Left ventricle myocardium inferior (tissue), 1 donor: ENCODE measurements around the gene HILPDA. TPM values are rescaled to one million over a fixed set of nuclear protein-coding genes. Genes with fewer than 3 reads are reported as not detected.
A peak's percentile ranks its signal among the peaks of the same experiment; 100 is the strongest.
"Not testable (repeated sequence)": the region's sequence is repeated elsewhere in the genome, so short reads cannot be mapped to it uniquely, and the experiment has no call there.

ENCODE experiments used
- DNase-seq: peaks from one replicate; pipeline ENCODE4 v3.0.0-alpha.2; 2020
- H3K27ac ChIP-seq: fragments of 200-600 bp; replicated peaks from 2 replicates; pipeline ENCODE4 v1.8.0; 2021
- H3K27me3 ChIP-seq: fragments of 200-600 bp; 2 replicates; pipeline ENCODE4 v1.8.0; 2021; ENCODE audit warnings: low read depth
- H3K36me3 ChIP-seq: fragments of 200-600 bp; 2 replicates; pipeline ENCODE4 v1.8.0; 2021
- H3K4me1 ChIP-seq: fragments of 200-600 bp; 2 replicates; pipeline ENCODE4 v1.8.0; 2021
- H3K4me3 ChIP-seq: fragments of 200-600 bp; 2 replicates; pipeline ENCODE4 v1.8.0; 2021; ENCODE audit warnings: mild to moderate bottlenecking, moderate library complexity
- H3K9me3 ChIP-seq: fragments of 200-600 bp; replicated peaks from 2 replicates; pipeline ENCODE4 v1.8.0; 2021
- intact Hi-C: fragments of 100-400 bp; cut with micrococcal nuclease; formaldehyde crosslinking; loops from one replicate; pipeline ENCODE4 v1.11.0; 2022
- total RNA-seq: library from RNA; stranded (reverse); fragmentation: NEBNext Ultra II Directional; extraction: Animal tissue kit (Norgen Biotek cat#: 25700); gene quantifications from one replicate; pipeline ENCODE4 v1.2.1, GENCODE V29; 2021
- TF ChIP-seq, protein P1 (sequence below): fragments of 200-600 bp; IDR thresholded peaks from 2 replicates; pipeline ENCODE4 v1.8.0; 2021; ENCODE audit warnings: antibody characterized with exemption, mild to moderate bottlenecking, borderline replicate concordance
- donor health status: DM: no; HTN: yes; CAD: no; lungs with severe emphysema.

The HILPDA gene
- total RNA-seq, 1 donor from 2014 or later = 7.9 TPM

DNA sequence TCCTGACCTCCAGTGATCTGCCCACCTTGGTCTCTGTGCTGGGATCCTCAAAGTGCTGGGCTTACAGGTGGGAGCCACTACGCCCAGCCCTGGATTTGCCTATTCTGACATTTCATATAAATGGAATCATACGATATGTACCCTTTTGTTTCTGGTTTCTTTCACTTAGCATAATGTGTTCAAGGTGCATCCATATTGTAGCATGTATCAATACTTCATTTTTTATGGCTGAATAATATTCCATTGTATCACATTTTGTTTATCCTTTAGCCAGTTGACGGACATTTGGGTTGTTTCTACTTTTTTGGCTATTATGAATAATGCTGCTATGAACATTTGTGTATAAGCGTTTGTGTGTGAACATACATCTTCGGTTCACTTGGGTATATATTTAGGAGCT, 4.8 kb upstream of the HILPDA start:
- TF ChIP-seq, protein P1, sequence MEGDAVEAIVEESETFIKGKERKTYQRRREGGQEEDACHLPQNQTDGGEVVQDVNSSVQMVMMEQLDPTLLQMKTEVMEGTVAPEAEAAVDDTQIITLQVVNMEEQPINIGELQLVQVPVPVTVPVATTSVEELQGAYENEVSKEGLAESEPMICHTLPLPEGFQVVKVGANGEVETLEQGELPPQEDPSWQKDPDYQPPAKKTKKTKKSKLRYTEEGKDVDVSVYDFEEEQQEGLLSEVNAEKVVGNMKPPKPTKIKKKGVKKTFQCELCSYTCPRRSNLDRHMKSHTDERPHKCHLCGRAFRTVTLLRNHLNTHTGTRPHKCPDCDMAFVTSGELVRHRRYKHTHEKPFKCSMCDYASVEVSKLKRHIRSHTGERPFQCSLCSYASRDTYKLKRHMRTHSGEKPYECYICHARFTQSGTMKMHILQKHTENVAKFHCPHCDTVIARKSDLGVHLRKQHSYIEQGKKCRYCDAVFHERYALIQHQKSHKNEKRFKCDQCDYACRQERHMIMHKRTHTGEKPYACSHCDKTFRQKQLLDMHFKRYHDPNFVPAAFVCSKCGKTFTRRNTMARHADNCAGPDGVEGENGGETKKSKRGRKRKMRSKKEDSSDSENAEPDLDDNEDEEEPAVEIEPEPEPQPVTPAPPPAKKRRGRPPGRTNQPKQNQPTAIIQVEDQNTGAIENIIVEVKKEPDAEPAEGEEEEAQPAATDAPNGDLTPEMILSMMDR = no peak
- intact Hi-C loops = no loop called here
- H3K27ac ChIP-seq = peak overlapping the region; percentile 96

DNA sequence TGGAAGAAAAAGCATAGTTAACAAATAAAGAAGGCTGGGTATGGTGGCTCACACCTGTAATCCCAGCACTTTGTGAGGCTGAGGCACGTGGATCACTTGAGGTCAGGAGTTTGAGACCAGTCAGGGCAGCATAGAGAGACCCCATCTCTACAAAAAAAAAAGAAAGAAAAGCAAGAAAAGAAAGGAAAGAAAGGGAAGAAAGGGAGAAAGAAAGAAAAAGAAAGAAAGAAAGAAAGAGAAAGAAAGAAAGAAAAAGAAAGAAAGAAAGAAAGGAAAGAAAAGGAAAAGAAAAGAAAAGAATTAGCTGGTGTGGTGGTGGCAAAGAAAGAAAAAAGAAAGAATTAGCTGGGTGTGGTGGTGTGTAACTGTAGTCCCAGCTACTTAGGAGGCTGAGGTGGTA, 3.1 kb upstream of the HILPDA start:
- Histone ChIP-seq H3K4me1 (peaks cover 54% of the 10 kb centered on the region), H3K27ac (peak overlapping the region; percentile 96), H3K4me3 (no peak overlapping the region), H3K36me3 (peaks cover 7% of the 10 kb centered on the region), H3K9me3 (no peaks in the 10 kb centered on the region), H3K27me3 (no peaks in the 10 kb centered on the region)
- TF ChIP-seq, protein P1 = no peak
- intact Hi-C loops = no loop called here
- no peak for DNase-seq

More for the DNA sequence above, 4.8 kb upstream of the HILPDA start:
- no peak for DNase-seq
- Histone ChIP-seq H3K36me3 (no peaks in the 10 kb centered on the region), H3K27me3 (no peaks in the 10 kb centered on the region), H3K4me1 (peaks cover 46% of the 10 kb centered on the region), H3K9me3 (no peaks in the 10 kb centered on the region), H3K4me3 (no peak overlapping the region)

DNA sequence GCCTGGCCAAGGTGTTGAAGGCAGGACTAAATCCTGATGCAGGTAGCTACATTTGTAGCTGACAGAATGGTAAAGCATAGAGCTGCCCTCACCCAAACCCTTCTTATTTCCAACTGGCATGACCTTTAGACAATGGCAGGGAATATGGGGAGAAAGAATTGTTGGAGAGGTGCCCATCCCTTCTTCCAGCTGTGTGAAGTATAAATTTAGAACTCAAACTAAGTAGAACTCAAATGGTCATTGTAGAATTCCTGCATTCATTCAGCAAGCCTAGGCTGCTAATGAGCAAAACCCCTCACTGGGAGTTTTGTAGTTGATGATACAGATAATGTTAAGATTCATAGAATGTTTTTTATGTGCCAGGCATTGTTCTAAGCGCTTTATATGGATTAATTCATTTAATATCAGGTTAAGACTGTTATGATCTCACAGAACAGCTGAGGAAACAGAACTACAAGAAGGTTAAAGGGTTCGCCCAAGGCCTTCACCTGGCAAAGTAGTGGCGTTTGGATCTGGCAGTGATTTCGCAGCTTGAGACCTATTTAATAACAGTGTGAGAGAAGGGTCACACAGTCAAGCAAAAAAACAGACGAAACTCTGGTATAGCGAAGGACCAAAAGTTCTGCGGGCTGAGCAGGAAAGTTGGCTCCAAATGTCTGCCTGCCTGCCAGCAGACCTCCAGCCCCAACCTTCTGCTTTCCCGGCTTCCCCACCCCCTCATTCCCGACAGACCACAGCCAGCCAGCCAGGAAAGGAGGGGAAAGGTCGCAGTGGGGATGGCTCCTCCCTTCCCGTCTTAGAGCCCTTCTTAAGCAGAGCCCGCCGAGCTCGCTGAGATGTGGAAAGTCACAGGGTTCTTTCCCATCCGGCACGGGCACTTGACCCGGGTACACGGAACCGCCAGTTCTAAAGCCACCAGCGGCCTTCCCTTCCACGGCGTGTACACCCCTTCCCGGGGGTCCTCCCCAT, 1.6 kb upstream of the HILPDA start:
- intact Hi-C loops = no loop called here

DNA sequence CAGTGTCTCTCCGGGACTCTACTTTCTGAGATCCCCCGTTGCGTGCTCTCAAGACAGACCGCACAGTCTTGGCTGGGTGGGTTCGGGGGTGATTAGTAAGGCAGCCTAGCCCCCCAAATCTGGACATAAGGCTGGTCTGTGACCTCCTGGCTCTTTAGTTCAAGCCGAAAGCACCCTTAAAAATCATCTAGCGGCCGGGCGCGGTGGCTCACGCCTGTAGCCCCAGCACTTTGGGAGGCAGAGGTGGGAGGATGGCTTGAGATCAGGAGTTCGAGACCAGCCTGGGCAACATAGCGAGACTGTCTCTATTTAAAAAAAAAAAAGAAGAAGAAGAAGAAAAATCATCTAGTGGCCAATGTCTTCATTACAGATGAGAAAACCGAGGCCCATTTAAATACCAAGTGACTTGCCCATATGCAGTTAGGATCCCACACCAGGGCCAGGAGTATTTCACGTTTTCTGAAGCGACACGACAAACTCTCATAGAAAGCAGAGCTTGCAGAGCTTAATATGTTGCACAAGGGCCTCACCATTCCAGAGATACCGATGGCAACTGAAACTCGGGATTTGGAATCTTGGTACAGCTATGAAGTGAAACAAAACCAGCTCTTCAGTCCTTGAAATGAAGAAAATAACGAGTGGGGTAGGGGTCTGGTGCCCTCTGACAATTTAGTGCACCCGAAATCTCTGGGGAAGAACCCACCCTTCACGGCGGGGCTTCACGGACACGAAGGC, 703 bp upstream of the HILPDA start:
- H3K36me3 ChIP-seq = peaks cover 8% of the 10 kb centered on the region
- peak overlapping the region; percentile 88 for H3K4me3 ChIP-seq
- H3K27ac ChIP-seq = peak overlapping the region; percentile 96
- H3K4me1 ChIP-seq = peaks cover 73% of the 10 kb centered on the region
- TF ChIP-seq, protein P1 = peak; percentile 23
- intact Hi-C loops = no loop called here
- no peaks in the 10 kb centered on the region for H3K9me3 ChIP-seq
- DNase-seq = no peak
- no peaks in the 10 kb centered on the region for H3K27me3 ChIP-seq

More for the DNA sequence above, 1.6 kb upstream of the HILPDA start:
- Histone ChIP-seq H3K27me3 (no peaks in the 10 kb centered on the region), H3K36me3 (peaks cover 8% of the 10 kb centered on the region), H3K27ac (peak overlapping the region; percentile 96), H3K9me3 (no peaks in the 10 kb centered on the region), H3K4me1 (peaks cover 65% of the 10 kb centered on the region), H3K4me3 (peak overlapping the region; percentile 88)
- TF ChIP-seq, protein P1 = no peak
- peak; percentile 90 for DNase-seq

DNA sequence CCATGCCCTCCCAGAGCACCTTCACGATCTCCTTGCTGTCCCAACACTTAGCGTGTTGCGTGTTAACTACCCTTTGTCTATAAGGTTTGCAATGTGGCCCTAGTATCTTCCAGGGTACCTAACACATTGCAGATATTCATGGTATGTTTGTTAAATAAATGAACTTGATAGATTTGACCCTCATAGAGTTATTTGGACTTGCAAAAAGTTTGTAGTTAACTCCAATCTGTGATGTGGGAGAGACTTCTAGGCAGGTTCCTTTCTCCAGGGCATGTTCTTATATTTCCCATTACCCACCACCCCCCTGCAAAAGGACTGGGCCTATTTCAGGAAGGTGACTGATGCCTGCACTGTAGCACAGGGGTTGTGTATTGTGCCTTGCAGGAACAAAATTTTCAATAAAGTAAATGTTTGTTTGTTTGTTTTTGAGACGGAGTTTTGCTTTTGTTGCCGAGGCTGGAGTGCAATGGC, 612 bp downstream of the HILPDA start:
- Histone ChIP-seq H3K4me3 (peak overlapping the region; percentile 88), H3K27me3 (no peaks in the 10 kb centered on the region), H3K4me1 (peaks cover 69% of the 10 kb centered on the region), H3K9me3 (no peaks in the 10 kb centered on the region), H3K27ac (peak overlapping the region; percentile 96), H3K36me3 (peaks cover 8% of the 10 kb centered on the region)
- TF ChIP-seq, protein P1 = no peak
- DNase-seq = no peak
- intact Hi-C loops = no loop called here

DNA sequence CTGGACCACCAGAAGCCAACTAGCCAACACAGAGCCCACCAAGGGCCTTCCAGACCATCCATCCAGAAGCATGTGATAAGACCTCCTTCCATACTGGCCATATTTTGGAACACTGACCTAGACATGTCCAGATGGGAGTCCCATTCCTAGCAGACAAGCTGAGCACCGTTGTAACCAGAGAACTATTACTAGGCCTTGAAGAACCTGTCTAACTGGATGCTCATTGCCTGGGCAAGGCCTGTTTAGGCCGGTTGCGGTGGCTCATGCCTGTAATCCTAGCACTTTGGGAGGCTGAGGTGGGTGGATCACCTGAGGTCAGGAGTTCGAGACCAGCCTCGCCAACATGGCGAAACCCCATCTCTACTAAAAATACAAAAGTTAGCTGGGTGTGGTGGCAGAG, 1.7 kb downstream of the HILPDA start:
- H3K9me3 ChIP-seq, DNase-seq, H3K27me3 ChIP-seq, intact Hi-C loops, H3K36me3 ChIP-seq, H3K4me3 ChIP-seq, H3K27ac ChIP-seq: not testable (repeated sequence)
- peaks cover 72% of the 10 kb centered on the region for H3K4me1 ChIP-seq
